GM19324 (cell line): Measurements from ENCODE around the gene SESN1.

Experiments used
- ATAC-seq: cut with Tn5 transposase; IDR thresholded peaks from one replicate; pipeline ENCODE4 v1.9.1; 2021; ENCODE audit warnings: mild to moderate bottlenecking, moderate library complexity; ENCODE audit not compliant: unreplicated experiment, low FRiP score

Gene SESN1

DNA sequence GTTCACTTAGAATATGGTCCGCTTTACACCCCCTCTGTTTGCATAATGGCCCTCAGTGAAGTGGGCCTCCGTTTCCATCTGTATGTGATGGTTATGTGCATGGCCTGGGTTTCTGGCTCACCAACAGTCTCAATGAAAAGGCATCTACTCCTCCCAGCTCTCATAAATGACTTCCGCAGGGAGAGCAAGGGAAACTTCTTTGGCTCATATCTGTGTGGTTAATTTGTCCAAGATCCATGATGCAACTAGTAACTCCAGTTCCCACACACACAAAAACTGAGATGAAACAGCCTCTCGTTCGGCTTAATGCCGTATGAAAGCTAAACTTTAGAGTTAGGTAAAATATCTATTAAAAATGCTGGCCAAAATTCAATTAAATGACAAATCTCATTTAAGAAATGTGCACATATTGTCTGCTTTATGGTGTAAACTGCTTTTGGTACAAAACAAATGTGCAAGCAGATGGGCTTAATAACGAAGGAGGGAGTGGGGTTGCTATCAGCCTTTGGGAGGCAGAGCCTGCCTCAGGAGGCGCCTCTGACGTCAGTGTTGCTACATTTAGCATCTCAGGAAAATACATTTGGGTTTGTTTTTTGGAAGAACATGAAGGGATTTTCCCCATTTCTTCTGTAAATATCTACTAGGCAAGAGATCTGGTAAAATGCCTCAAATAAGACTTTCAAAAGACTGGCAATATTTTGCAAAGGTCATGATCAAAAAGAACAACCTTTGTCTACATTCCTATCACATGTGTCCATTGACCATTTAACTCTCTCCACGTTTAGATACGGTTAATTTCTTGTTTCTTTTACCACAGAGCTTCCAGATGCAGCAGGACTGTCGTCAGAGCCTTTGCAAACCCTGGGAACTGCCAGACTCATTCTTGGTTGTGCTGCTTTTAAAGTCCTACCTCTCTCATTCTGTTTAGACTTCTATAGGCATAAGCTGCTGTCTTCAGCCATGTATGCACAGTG, 149.7 kb downstream of the SESN1 start:
- no peak for ATAC-seq

DNA sequence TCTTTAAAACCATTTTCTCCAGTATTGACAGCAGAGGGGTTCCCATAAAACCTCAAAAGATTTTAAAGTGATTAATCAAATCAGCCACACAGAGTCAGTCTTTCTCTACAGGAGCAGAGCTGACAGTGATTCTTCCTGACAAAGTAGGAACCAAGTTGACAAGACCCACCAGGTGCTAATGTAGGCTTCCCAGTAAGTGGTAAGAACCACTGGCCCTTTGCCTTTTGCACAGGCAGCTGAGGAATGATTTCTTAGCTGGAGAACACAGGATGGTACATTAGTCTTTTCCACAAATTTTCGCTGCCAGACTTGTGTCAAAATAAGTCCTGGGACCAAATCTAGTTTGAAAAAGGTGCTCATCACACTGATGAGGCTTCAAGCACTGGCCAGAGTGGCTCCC, 150.6 kb downstream of the SESN1 start:
- ATAC-seq, result no peak

DNA sequence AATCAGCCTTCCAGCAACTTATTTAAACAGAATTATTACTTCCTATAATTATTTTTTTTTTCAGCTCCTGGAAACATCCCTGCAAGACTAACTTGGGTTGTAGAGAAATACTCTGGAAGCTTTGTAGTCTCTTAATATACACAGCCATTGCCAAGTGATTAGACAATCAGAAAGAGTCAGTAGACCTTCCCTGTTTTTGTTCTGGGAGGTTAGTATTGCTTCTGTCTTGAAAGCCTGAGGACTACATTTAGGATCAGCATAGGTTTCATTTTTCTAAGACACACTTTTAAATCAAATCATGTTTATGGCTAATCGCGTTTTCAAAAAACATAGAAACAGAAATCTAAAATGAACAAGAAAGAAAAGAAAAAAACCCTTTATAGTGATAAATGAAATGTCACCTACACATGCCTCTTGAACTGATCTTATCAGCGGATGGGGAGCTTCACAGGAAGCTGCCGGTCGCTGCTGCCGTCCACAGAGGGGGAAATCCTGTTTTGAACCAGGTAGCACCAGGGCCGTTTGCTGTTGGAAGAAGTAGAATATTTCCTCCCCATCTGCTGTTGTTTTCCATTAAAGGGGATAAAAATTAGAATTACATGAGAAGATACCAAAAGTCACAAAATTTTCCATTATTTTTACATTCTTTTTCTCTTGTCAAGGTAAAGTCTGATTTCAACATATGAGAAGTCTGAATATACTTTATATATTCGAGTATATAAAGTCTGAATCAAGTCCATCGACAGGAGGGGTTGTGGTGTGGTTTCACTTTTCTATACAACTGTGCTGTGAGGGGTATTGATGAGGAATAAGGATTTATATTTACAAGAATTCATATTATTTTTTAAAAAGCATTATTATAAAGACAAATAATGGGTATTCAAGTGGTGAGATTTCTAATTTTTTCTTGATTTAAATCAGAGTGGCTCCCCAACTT, 151.8 kb downstream of the SESN1 start:
- no peak for ATAC-seq

GRCh38 chr6:108941859-108942258, 152.8 kb downstream of the SESN1 start:
- ATAC-seq, result no peak

DNA sequence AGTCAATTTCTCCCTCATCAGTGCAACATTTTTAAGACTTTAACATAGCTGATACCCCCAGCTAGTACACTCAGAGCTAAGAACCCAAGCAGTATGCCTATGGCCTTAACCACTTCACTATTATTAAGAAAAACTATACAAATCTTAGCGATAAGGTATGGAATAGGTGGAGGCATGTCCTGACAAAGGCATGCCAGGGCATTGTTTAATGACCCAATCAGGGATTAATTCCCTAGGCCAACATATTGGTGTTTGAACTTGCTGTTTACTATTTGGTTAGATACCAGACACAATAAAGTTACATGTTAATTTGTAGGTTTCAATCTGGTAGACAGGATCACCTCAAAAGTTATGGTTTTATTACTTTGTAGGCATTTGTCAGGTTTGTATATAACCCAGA, 153.4 kb downstream of the SESN1 start:
- no peak for ATAC-seq

DNA sequence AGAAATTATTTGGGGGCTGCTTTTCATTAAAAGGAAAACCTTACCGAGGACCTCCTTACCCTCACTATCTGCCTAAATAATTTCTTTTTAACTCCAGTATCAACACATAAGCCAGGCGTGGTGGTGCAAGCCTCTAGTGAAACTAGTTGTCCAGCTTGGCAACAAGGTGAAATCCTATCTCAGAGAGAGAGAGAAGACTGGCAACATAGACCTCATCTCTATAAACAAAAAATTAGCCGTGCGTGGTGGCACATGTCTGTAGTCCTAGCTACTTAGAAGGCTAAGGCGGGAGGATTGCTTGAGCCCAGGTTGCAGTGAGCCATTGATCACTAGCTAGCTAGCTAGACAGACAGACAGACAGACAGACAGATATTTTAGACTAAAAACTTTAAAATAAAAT, 153.9 kb downstream of the SESN1 start:
- no peak for ATAC-seq

DNA sequence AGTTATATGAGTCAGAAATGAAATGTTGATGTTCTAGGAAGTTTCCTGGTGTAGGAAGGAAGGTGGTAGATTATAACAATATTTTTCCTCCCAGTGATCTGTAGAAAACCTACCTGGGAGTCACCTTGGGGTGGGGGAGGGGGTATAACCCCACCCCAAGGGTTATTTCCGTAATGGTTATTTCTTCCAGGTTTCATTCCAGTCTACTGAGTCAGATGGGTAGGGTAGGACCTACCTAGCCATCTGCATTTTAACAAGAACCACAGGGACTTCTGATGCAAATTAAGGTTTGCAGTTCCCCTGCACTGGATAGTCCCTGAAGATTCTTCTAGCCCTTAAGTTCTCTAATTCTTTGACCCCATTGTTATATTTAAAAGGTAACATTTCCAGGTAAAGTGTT, 157.5 kb downstream of the SESN1 start:
- ATAC-seq, result no peak
